ENCODE data around the gene CHRNA10. TPM values are rescaled to one million over a fixed set of nuclear protein-coding genes. Genes with fewer than 3 reads are reported as not detected.

Gene CHRNA10
- total RNA-seq, 1 experiment from 2014 or later, result 6.8 TPM

- Histone ChIP-seq H3K4me1 (ENCODE audit: control insufficient read depth, insufficient read depth, low read length) (peaks cover 11% of the 10 kb centered on the region; the same call in 1 of the 2 replicates), H3K27ac (ENCODE audit: low read length) (peak overlapping the region; percentile 62; the same call in 1 of the 2 replicates), H3K9me3 (ENCODE audit: control insufficient read depth, insufficient read depth, low read depth, low read length) (no peaks in the 10 kb centered on the region), H3K36me3 (ENCODE audit: control insufficient read depth, insufficient read depth, low read length) (no peaks in the 10 kb centered on the region), H3K27me3 (ENCODE audit: control insufficient read depth, insufficient read depth, low read length) (peaks cover 11% of the 10 kb centered on the region; the same call in 1 of the 2 replicates), H3K4me3 (ENCODE audit: low read depth in 2 of 2, low read length in 2 of 2) (peak overlapping the region; percentile 50 to 59)
- ChIA-PET CTCF (no interaction called here), POLR2A (interaction anchor here (0.7 kb wide), 1 partner anchor 43 kb away, joined by 4 read pairs; no protein-coding TSS in a partner anchor)
- intact Hi-C loops (cut with micrococcal nuclease; ENCODE audit: unreplicated experiment), result no loop called here
- no peak for DNase-seq (ENCODE audit: low read depth, low spot score)
- in situ Hi-C loops (cut with HindIII; ENCODE audit: low pct_unique_long_range_greater_than_20kb, low sequenced_read_pairs), result no loop called here
- BruUV-seq (replicated peaks), result no TSS peak
- peak; percentile 91 for ATAC-seq
- no peak for TF ChIP-seq POLR2AphosphoS5 (IDR thresholded peaks at IDR 0.05; ENCODE audit: low read depth, low read length)
- no peak for TF ChIP-seq TCF7L2 (IDR thresholded peaks at IDR 0.05; ENCODE audit: low read depth, low read length)
- TF ChIP-seq SIN3A (IDR thresholded peaks at IDR 0.05; ENCODE audit: borderline replicate concordance, insufficient read depth, low read depth, low read length), result no peak
- no peak for TF ChIP-seq CTCF (IDR thresholded peaks at IDR 0.05)
- TF ChIP-seq, protein P1, sequence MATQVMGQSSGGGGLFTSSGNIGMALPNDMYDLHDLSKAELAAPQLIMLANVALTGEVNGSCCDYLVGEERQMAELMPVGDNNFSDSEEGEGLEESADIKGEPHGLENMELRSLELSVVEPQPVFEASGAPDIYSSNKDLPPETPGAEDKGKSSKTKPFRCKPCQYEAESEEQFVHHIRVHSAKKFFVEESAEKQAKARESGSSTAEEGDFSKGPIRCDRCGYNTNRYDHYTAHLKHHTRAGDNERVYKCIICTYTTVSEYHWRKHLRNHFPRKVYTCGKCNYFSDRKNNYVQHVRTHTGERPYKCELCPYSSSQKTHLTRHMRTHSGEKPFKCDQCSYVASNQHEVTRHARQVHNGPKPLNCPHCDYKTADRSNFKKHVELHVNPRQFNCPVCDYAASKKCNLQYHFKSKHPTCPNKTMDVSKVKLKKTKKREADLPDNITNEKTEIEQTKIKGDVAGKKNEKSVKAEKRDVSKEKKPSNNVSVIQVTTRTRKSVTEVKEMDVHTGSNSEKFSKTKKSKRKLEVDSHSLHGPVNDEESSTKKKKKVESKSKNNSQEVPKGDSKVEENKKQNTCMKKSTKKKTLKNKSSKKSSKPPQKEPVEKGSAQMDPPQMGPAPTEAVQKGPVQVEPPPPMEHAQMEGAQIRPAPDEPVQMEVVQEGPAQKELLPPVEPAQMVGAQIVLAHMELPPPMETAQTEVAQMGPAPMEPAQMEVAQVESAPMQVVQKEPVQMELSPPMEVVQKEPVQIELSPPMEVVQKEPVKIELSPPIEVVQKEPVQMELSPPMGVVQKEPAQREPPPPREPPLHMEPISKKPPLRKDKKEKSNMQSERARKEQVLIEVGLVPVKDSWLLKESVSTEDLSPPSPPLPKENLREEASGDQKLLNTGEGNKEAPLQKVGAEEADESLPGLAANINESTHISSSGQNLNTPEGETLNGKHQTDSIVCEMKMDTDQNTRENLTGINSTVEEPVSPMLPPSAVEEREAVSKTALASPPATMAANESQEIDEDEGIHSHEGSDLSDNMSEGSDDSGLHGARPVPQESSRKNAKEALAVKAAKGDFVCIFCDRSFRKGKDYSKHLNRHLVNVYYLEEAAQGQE (IDR thresholded peaks at IDR 0.05; ENCODE audit: insufficient read depth in 1 of 2, low read depth in 2 of 2, low read length in 1 of 2), result no peak
These were observed 28.9 kb downstream of the CHRNA10 start for GRCh38 chr11:3642071-3642951.

- intact Hi-C loops (cut with micrococcal nuclease; ENCODE audit: unreplicated experiment), result no loop called here
- ChIA-PET CTCF (no interaction called here), POLR2A (no interaction called here)
- DNase-seq (ENCODE audit: low read depth, low spot score) (no peak), ATAC-seq (no peak)
- Histone ChIP-seq H3K27ac (ENCODE audit: low read length) (peak within 1 kb of the TSS; percentile 62; the same call in 1 of the 2 replicates), H3K36me3 (ENCODE audit: control insufficient read depth, insufficient read depth, low read length) (no peaks in the 10 kb centered on the region), H3K4me1 (ENCODE audit: control insufficient read depth, insufficient read depth, low read length) (peaks cover 11% of the 10 kb centered on the region; the same call in 1 of the 2 replicates), H3K9me3 (ENCODE audit: control insufficient read depth, insufficient read depth, low read depth, low read length) (no peaks in the 10 kb centered on the region), H3K4me3 (ENCODE audit: low read depth in 2 of 2, low read length in 2 of 2) (peak within 1 kb of the TSS; percentile 50 to 59), H3K27me3 (ENCODE audit: control insufficient read depth, insufficient read depth, low read length) (peaks cover 11% of the 10 kb centered on the region; the same call in 1 of the 2 replicates)
- BruUV-seq (replicated peaks), result no TSS peak
- TF ChIP-seq TCF7L2 (IDR thresholded peaks at IDR 0.05; ENCODE audit: low read depth, low read length) (no peak), POLR2AphosphoS5 (IDR thresholded peaks at IDR 0.05; ENCODE audit: low read depth, low read length) (no peak), SIN3A (IDR thresholded peaks at IDR 0.05; ENCODE audit: borderline replicate concordance, insufficient read depth, low read depth, low read length) (no peak), CTCF (IDR thresholded peaks at IDR 0.05) (no peak)
- TF ChIP-seq, protein P1 (IDR thresholded peaks at IDR 0.05; ENCODE audit: insufficient read depth in 1 of 2, low read depth in 2 of 2, low read length in 1 of 2), result no peak
- in situ Hi-C loops (cut with HindIII; ENCODE audit: low pct_unique_long_range_greater_than_20kb, low sequenced_read_pairs), result no loop called here
These were observed 29.5 kb downstream of the CHRNA10 start, which contains the start of gene ART5 for GRCh38 chr11:3641701-3642070. TSS of gene ART5 (minus strand) at chr11:3641992. CDS start at chr11:3641862, 130 bp downstream.

Data from Panc1 (cell line).